NOMO-1 treated with dmso at 0.1 percent for 144 hours (cell line): ENCODE results near the gene FAM217B.

ENCODE experiments used
- DNase-seq: peaks from one replicate; lab custom pipeline; 2025; ENCODE audit not compliant: unreplicated experiment; lab: John Stamatoyannopoulos, UW

FAM217B gene

GRCh38 chr20:59940129-59940955 lies at the start of gene FAM217B, which contains the start of gene PPP1R3D:
FAM217B (plus strand) TSS chr20:59940389; CDS start chr20:59943944, 3,555 bp downstream.
PPP1R3D (minus strand) TSS chr20:59940305; CDS start chr20:59939931, 374 bp downstream.
- DNase-seq: peak; percentile 91

- no peak for DNase-seq
Observed at GRCh38 chr20:59891581-59891980, 48.6 kb upstream of the FAM217B start.

- no peak for DNase-seq
Observed at GRCh38 chr20:59895908-59896307, 44.3 kb upstream of the FAM217B start.

GRCh38 chr20:59902470-59902869 lies 37.7 kb upstream of the FAM217B start:
- DNase-seq: no peak

- no peak for DNase-seq
Observed at GRCh38 chr20:59903621-59904020, 36.6 kb upstream of the FAM217B start.

- DNase-seq: no peak
Observed at GRCh38 chr20:59908855-59909254, 31.3 kb upstream of the FAM217B start.

- DNase-seq: no peak
Observed at GRCh38 chr20:59911041-59911440, 29.1 kb upstream of the FAM217B start.

- DNase-seq: no peak
Observed at GRCh38 chr20:59912609-59913008, 27.6 kb upstream of the FAM217B start.

- DNase-seq: no peak
Observed at GRCh38 chr20:59920944-59921343, 19.2 kb upstream of the FAM217B start.

- DNase-seq: no peak
Observed at GRCh38 chr20:59923514-59923913, 16.7 kb upstream of the FAM217B start.

- no peak for DNase-seq
Observed at GRCh38 chr20:59925359-59925758, 14.8 kb upstream of the FAM217B start.

GRCh38 chr20:59925899-59926298 lies 14.3 kb upstream of the FAM217B start:
- no peak for DNase-seq

- no peak for DNase-seq
Observed at GRCh38 chr20:59931511-59932312, 8.5 kb upstream of the FAM217B start.

- no peak for DNase-seq
Observed at GRCh38 chr20:59932616-59933295, 7.4 kb upstream of the FAM217B start.

- no peak for DNase-seq
Observed at GRCh38 chr20:59933296-59933848, 6.8 kb upstream of the FAM217B start, which contains the start of gene SYCP2. SYCP2 (minus strand) TSS chr20:59933637; CDS start chr20:59922413, 11,224 bp downstream.

- DNase-seq: no peak
Observed at GRCh38 chr20:59933849-59934585, 6.2 kb upstream of the FAM217B start.

- DNase-seq: no peak
Observed at GRCh38 chr20:59935457-59936185, 4.6 kb upstream of the FAM217B start.

GRCh38 chr20:59936409-59936808 lies 3.8 kb upstream of the FAM217B start:
- no peak for DNase-seq

- no peak for DNase-seq
Observed at GRCh38 chr20:59937150-59937549, 3.0 kb upstream of the FAM217B start.

- DNase-seq: no peak
Observed at GRCh38 chr20:59938221-59938620, 2.0 kb upstream of the FAM217B start.
